GM13976 (cell line): ENCODE data around the gene TC2N.

Source experiments
- DNase-seq: peaks from one replicate; pipeline ENCODE4 v3.0.0; 2012; ENCODE audit warnings: low spot score
- CTCF ChIP-seq: IDR thresholded peaks from 2 replicates; pipeline ENCODE4 v1.5.1; 2012; ENCODE audit warnings: borderline replicate concordance, mild to moderate bottlenecking; ENCODE audit not compliant: insufficient read depth; ENCODE audit errors: extremely low read depth, missing control alignments, control extremely low read depth
- in situ Hi-C: fragments of 300-500 bp; cut with MboI; formaldehyde crosslinking; loops from one replicate; pipeline ENCODE4 v1.12.0; 2022; ENCODE audit warnings: low sequenced_read_pairs, mixed read lengths, inconsistent platforms; ENCODE audit not compliant: unreplicated experiment

Gene TC2N

DNA sequence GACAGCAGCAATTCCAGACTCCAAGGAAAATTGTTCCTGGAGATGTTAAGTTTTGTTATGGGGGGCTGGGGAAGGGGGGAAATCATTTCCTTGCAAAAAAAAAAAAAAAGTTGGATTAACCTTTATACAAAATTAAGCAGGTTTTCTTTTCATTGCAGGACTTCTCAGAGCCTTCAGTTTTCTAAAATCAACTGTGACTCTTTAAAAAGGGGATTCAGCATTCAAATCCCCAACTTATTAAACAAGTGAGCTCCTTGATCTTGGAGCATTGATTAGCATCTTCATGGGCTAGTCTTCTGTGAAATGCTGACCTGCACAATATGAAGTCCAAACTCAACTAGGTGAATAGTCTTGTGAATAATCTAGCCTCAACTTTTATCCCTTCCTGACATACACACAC lies 7.1 kb downstream of the TC2N start:
- DNase-seq: no peak
- in situ Hi-C loops: loop anchor here (25.0 kb wide), 1 partner anchor 198 kb away; no protein-coding TSS in a partner anchor
- no peak for TF ChIP-seq CTCF

DNA sequence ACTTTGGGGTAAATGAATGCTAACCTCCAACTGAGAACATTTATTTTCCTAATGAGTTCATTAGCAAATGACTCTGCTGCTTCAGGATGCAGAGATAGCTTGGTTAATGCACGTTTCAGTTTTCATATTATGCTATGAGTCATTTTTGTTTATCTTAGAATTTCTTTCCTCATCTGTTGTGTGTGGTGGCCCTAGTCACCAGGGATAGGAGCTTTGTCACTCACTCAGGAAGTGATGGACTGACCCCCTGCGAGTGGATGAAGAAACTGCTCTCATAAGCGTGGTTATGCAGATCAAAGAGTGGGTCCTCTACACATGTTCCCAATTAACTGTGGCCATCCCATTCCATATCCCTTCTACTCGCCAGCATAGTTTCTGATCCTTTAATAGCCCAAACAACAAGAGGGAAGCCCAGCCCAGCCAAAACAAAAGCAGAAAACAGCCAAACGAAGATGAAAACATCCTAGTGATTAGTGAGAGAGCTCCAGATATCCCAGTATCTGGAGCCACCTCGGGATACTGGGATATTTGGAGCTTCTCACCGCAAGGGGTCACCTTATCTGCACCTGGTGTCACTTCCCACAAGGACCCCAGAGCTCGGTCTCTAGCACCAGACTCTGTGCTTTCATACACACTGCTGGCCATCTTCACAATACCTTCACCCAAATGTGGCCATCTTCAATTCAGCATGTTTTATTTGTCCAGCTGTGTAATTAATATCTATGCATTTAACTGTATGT lies 8.6 kb downstream of the TC2N start:
- peak; percentile 32 for DNase-seq

GRCh38 chr14:91857614-91858013 lies 9.7 kb downstream of the TC2N start:
- in situ Hi-C loops: loop anchor here (25.0 kb wide), 1 partner anchor 195 kb away; no protein-coding TSS in a partner anchor
- no peak for TF ChIP-seq CTCF
- no peak for DNase-seq

More for the DNA sequence above, 8.6 kb downstream of the TC2N start:
- TF ChIP-seq CTCF: peak; percentile 6
- in situ Hi-C loops: loop anchor here (25.0 kb wide), 1 partner anchor 196 kb away; no protein-coding TSS in a partner anchor

DNA sequence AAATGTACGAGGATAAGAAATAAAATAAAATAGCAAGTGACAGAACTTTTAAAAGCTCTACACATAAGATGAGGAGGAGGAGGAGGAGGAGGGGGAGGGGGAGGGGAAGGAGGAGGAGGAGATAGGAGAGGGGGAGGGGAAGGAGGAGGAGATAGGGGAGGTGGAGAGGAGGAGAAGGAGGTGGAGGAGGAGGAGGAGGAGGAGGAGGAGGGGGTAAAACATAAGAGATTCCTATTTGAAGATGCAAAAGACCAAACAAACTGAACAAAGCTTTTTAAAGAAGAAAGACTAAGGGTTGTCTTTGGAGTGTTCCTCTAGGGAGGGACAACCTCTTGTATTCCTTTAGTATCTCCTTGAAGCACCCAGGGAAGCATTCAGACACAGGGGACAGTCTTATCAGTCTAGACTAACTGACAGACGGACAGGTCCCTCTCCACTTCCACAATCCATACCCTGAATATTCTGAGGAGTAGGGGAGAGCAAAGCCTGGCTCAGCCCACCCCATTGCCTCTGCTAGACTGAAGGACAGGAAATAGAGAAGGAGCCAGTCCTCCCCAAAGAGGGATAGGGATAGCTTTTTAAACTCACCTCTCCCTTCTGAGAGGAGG lies 12.9 kb downstream of the TC2N start:
- in situ Hi-C loops: loop anchor here (25.0 kb wide), 1 partner anchor 192 kb away; no protein-coding TSS in a partner anchor
- no peak for DNase-seq
- TF ChIP-seq CTCF: no peak

- in situ Hi-C loops: loop anchor here (25.0 kb wide), 1 partner anchor 189 kb away; no protein-coding TSS in a partner anchor
- no peak for TF ChIP-seq CTCF
- no peak for DNase-seq
Measured at GRCh38 chr14:91851563-91851962, 15.8 kb downstream of the TC2N start.

DNA sequence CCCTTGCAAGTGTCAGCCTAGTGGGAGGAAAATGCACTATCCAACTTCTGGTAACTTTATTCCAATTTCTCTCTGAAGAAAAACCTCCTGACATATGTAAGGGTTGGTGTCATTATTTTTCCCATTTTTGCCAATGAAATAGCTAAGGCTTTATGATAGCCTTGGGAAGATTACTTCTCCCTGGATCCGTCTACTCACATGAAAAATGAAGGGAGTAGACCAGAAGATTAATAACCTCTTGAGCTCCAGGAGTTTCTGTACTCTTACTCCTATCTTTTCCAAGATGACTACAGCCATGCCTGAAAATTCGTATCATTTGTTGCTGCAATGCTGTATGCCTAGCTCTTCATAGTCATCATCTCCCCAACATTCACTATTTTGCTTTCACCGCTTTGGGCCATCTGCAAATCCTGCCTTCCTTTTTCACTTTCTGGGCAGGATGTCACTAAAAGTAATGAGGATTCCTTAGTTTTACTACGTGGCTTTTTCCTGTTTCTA lies 18.8 kb downstream of the TC2N start:
- in situ Hi-C loops: no loop called here
- DNase-seq: no peak
- no peak for TF ChIP-seq CTCF
